IgD-negative memory B cell (primary cell): Measurements from ENCODE around the gene PIK3R2. TPM values are rescaled to one million over a fixed set of nuclear protein-coding genes. Genes with fewer than 3 reads are reported as not detected.

Experiments used
- H3K27ac Mint-ChIP-seq, 3 donors: one replicate each; pipeline ENCODE4 v1.8.0; 2020 to 2022; ENCODE audit warnings: mild to moderate bottlenecking in 3 of 3, mixed read lengths in 3 of 3, moderate library complexity in 1 of 3
- H3K27me3 Mint-ChIP-seq: one replicate; pipeline ENCODE4 v1.8.0; 2021; ENCODE audit warnings: mixed read lengths
- H3K36me3 Mint-ChIP-seq: one replicate; pipeline ENCODE4 v1.8.0; 2020; ENCODE audit warnings: mild to moderate bottlenecking, mixed read lengths
- H3K4me1 Mint-ChIP-seq, 3 donors: one replicate each; pipeline ENCODE4 v1.8.0; 2020 to 2022; ENCODE audit warnings: mixed read lengths in 3 of 3, mild to moderate bottlenecking in 1 of 3
- H3K4me3 Mint-ChIP-seq, 4 donors: one replicate each; pipeline ENCODE4 v1.8.0; 2020 to 2022; ENCODE audit warnings: mild to moderate bottlenecking in 4 of 4, mixed read lengths in 4 of 4, moderate library complexity in 3 of 4
- H3K9me3 Mint-ChIP-seq, 3 donors: one replicate each; pipeline ENCODE4 v1.8.0; 2020 to 2021; ENCODE audit warnings: mixed read lengths in 3 of 3, mild to moderate bottlenecking in 1 of 3
- polyA plus RNA-seq: library from polyadenylated mRNA; unstranded; fragments of 300-500 nt; fragmentation: Illumina TruSeq; gene quantifications from one replicate; pipeline ENCODE4 v1.2.3, GENCODE V29; 2021

Gene PIK3R2
- polyA plus RNA-seq, 1 donor from 2014 or later: 2.1 TPM

DNA sequence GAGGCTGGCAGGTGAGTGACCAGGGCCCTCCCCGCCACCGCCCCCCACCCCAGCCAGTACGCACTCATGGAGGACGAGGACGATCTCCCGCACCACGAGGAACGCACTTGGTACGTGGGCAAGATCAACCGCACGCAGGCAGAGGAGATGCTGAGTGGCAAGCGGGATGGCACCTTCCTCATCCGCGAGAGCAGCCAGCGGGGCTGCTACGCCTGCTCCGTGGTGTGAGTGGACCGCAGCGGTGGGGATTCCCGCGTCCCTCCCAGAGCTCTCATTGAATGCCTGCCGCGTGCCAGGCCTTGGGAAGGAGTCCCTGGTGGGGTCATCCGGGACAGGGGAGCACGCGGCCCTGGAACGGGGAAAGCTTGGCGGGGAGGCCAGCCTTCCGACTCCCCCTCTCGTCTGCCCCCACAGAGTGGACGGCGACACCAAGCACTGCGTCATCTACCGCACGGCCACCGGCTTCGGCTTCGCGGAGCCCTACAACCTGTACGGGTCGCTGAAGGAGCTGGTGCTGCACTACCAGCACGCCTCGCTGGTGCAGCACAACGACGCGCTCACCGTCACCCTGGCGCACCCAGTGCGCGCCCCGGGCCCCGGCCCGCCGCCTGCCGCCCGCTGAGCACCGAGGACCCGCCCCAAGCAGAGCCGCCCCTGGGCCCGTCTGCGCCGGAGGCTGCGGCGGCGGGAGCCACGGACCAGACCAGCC lies 15.9 kb downstream of the PIK3R2 start:
- peak overlapping the region; percentile 98 to 99 (median 99) for H3K27ac Mint-ChIP-seq
- peaks cover 35 to 47% (median 36%) of the 10 kb centered on the region in 3 donors for H3K4me1 Mint-ChIP-seq
- peaks cover 2% of the 10 kb centered on the region for H3K27me3 Mint-ChIP-seq
- H3K9me3 Mint-ChIP-seq: no peaks in the 10 kb centered on the region
- H3K36me3 Mint-ChIP-seq: peaks cover 6% of the 10 kb centered on the region
- peak overlapping the region; percentile 76 to 98 (median 98) for H3K4me3 Mint-ChIP-seq

DNA sequence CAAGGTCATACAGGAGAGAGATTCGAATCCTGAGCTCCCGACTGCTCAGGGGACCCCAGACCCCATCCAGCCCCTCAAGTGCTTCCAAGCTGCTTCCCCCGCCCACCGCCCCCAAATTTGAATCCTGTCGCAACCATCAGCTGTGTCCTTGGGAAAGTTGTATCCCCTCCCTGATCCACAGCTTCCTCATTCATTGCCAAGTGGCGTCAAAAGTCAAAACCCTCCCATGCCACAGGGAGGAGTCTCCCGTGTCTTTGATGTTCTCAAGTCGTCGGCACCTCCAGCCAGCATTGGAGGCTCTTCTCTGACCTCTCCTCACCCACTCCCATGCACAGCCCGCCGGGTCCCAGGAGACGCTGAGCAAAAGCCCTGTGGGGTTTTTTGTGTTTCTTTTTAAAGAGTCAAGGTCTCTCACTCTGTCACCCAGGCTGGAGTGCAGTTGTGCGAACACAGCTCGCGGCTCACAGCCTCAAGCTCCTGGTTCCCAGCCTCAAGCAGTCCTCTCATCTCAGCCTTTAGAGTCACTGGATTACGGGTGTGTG lies 17.8 kb downstream of the PIK3R2 start:
- peak overlapping the region; percentile 98 to 99 (median 99) for H3K27ac Mint-ChIP-seq
- peaks cover 2% of the 10 kb centered on the region for H3K27me3 Mint-ChIP-seq
- peaks cover 37 to 49% (median 38%) of the 10 kb centered on the region in 3 donors for H3K4me1 Mint-ChIP-seq
- H3K4me3 Mint-ChIP-seq: peak overlapping the region; percentile 76 to 98 (median 98)
- H3K36me3 Mint-ChIP-seq: peaks cover 10% of the 10 kb centered on the region
- H3K9me3 Mint-ChIP-seq: no peaks in the 10 kb centered on the region

DNA sequence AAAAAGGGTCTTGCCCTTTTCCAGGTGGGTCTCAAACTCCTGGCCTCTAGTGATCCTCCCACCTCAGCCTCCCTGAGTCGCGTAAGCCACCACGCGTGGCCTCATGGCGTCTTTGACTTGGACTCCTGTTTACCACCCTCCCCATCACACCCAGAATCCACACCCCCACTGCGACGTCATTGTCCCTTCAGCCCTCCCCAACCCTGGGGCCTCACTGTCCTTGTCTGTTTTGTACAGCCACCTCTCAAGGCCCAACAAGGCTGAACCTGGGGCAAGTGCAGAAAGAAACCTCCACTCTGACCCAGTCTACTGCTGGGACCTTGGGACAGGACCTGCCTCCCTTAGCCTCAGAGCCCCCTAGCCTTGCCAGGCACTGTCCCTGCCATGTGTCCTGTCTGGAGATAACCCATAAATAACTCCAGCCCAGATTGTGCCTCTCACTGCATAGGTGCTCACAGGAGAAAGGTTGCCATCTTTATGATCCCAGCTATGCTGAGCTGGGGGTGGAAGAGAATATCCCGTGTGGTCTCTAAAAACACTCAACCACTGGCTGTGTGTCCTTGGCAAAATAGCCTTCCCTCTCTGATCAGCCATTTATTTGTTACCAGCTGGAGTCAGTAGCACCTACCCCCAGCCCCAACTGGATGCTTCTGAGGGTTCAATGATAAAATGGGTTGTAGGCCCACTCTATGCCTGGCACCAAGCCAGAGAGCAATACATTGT lies 18.8 kb downstream of the PIK3R2 start:
- Mint-ChIP-seq H3K9me3 (no peaks in the 10 kb centered on the region), H3K27ac (peak overlapping the region; percentile 98 to 99 (median 99)), H3K36me3 (peaks cover 13% of the 10 kb centered on the region), H3K4me3 (peak overlapping the region; percentile 76 to 99 (median 98)), H3K27me3 (peaks cover 2% of the 10 kb centered on the region), H3K4me1 (peaks cover 34 to 52% (median 44%) of the 10 kb centered on the region in 3 donors)

DNA sequence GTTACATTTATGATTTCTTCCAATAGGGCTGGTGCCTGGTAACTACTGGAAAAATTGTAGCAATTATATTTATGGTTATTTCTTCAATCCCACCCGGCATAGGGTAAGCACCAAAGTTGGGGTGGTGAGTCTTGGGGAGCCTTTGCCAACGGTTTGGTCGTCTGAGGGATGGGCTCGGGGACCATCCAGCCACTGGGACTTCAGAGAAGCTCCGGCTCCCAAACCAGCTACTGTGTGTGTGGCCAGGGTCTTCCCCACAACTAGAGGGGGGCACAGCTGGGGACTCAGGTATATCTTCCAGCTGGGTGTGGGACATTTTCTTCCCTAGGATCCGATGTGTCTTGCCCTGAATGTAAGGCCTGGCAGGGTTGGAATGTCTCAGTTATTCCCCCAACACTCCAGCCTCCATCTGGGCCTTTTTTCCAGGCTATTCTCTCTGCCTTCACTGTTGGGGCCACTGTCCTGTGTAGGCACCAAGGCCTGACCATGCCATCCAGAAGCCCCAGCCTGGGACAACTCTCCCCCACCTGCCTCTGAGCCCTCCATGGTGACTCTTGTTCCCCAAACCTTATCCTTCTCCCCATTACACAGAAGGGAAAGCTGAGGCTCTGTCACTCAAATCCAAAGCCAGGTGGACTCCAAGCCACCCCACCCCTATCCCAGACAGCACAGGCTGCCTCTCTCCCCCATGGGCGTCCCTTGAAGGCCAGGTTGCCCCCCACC lies 19.5 kb downstream of the PIK3R2 start:
- Mint-ChIP-seq H3K4me1 (peaks cover 34 to 56% (median 48%) of the 10 kb centered on the region in 3 donors), H3K36me3 (peaks cover 18% of the 10 kb centered on the region), H3K27ac (peak overlapping the region; percentile 98 to 99 (median 99)), H3K9me3 (no peaks in the 10 kb centered on the region), H3K27me3 (peaks cover 2% of the 10 kb centered on the region), H3K4me3 (peak overlapping the region; percentile 95 to 99 (median 98))

DNA sequence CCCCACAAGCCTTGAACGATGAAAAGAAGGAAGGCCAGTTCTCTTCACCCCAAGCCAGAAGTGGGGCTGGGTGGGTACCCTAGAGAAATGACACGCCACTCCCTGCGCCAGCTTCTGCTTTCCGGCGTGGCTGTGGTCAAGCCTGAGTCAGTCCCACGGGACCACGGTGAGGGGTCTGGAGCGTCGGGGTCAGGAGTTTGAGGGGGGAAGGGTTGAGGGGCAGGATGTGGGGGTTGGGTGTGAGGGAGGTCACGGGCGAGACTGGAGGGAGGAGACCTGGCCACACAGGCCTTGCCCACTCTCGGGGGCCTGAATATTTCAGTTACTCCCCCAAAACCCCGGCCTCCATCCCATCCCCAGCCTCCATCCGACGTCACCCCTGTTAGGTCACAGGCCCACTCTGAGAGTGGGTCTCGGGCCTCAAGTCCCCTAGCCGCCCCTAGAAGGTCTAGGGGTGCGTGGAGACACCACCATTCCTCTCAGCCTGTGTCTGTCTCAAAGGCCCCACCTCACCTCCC lies 20.1 kb downstream of the PIK3R2 start:
- Mint-ChIP-seq H3K36me3 (peaks cover 17% of the 10 kb centered on the region), H3K4me1 (peaks cover 31 to 50% (median 48%) of the 10 kb centered on the region in 3 donors), H3K27me3 (peaks cover under 1% of the 10 kb centered on the region), H3K4me3 (peak overlapping the region; percentile 95 to 99 (median 98)), H3K27ac (peak overlapping the region; percentile 98 to 99 (median 99)), H3K9me3 (no peaks in the 10 kb centered on the region)

DNA sequence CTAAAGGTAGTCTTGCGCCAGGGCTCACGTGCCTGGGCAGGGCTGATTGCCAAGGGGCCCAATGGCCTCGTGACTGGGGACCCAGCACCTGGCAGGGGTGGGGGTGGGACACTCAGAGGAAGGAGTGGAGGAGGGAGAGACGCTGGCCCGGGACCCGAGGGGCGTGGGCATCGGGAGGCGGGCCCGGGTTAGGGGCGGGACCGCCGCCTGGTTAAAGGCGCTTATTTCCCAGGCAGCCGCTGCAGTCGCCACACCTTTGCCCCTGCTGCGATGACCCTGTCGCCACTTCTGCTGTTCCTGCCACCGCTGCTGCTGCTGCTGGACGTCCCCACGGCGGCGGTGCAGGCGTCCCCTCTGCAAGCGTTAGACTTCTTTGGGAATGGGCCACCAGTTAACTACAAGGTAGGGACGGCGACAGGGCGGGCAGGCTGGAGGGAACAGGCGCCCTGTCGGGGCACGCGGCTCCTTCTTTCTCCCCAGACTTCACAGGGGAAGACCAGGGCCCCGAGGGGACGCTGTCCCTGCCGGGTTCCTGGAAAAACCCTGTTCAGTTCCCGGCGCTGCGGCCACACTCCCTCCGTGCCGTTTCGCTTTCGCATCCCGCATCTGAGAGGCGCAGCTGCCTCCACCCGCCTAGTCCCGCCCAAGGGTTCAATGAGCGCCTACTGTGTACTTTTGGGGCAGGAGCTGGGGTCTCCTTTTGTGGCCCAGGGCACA lies 20.8 kb downstream of the PIK3R2 start, which contains the start of gene IFI30:
Gene IFI30, plus strand, starts transcription at position 242 of the 717 bp plus-strand sequence. Its CDS starts 29 bp downstream, at position 271.
- Mint-ChIP-seq H3K9me3 (no peaks in the 10 kb centered on the region), H3K27me3 (no peaks in the 10 kb centered on the region), H3K27ac (peak within 1 kb of the TSS; percentile 98 to 99 (median 99)), H3K36me3 (peaks cover 15% of the 10 kb centered on the region), H3K4me3 (peak within 1 kb of the TSS; percentile 95 to 99 (median 98)), H3K4me1 (peaks cover 29 to 48% (median 47%) of the 10 kb centered on the region in 3 donors)

DNA sequence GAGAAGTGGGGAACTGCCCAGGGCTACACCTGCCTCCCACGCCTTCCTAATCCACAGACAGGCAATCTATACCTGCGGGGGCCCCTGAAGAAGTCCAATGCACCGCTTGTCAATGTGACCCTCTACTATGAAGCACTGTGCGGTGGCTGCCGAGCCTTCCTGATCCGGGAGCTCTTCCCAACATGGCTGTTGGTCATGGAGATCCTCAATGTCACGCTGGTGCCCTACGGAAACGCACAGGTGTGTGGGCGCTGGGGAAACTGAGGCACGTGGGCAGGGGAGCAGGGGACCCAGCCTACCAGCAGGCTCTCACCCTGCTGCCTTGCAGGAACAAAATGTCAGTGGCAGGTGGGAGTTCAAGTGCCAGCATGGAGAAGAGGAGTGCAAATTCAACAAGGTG lies 22.0 kb downstream of the PIK3R2 start:
- Mint-ChIP-seq H3K9me3 (no peaks in the 10 kb centered on the region), H3K36me3 (peaks cover 21% of the 10 kb centered on the region), H3K27me3 (no peaks in the 10 kb centered on the region), H3K4me1 (peaks cover 27 to 51% (median 47%) of the 10 kb centered on the region in 3 donors), H3K4me3 (peak overlapping the region; percentile 95 to 99 (median 98)), H3K27ac (peak overlapping the region; percentile 98 to 99 (median 99))

DNA sequence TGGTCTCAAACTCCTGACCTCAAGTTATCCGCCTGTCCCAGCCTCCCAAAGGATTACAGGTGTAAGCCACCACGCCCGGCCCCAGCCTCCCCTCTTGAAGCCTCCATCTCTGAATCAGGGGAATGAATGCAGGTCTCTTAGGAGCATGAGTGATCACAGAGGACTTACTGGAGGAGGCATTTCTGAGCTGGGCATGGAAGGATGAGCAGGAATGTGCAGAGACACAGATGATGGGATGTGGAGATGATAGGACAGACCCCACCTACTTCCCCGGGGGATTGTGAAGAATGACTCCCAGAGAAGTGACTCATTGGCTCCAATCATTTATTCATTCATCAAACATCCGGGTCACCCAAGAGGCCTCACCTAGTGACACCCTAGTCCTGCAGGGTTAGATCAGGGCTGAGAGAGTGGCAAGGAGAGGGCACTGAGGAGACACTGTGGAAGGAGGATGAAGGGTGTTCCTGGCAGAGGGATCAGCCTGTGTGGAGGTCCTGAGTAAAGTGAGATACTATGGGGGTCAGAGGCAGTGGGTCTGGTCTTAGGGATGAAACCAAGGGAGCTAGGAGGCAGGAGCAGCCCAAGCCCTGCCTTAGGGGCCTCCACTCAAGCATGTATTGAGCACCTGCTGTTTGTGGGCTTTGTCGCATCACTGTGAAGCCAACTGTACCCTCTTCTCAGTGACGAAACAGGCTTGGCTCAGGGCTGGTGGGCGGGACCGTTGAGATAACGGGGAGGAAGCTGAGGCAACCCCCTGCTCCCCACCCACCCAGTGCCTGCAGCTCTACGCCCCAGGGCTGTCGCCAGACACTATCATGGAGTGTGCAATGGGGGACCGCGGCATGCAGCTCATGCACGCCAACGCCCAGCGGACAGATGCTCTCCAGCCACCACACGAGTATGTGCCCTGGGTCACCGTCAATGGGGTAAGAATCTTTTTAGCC lies 23.7 kb downstream of the PIK3R2 start:
- Mint-ChIP-seq H3K4me3 (peak overlapping the region; percentile 65 to 99 (median 84)), H3K27ac (peak overlapping the region in 1 of 3 donors; percentile 97), H3K36me3 (peaks cover 22% of the 10 kb centered on the region), H3K4me1 (peaks cover 23 to 39% (median 39%) of the 10 kb centered on the region in 3 donors), H3K27me3 (no peaks in the 10 kb centered on the region), H3K9me3 (no peaks in the 10 kb centered on the region)

DNA sequence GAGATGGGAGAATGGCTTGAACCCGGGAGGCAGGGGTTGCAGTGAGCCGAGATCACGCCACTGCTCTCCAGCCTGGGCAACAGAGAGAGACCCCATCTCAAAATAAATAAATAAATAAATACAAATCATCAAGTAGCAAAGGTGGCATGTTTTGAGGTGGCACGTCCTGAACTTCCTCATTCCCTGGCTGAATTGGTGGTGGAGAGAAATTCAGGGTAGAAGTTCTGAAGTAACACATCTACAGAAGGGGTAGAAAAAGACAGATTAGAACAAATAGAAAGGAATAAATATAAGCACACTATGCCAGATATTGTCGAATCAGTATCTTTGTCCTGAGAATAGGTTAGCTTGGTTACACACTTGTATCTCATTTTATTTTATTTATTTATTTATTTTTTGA lies 27.0 kb downstream of the PIK3R2 start:
- no peaks in the 10 kb centered on the region for H3K9me3 Mint-ChIP-seq
- H3K4me3 Mint-ChIP-seq: peak overlapping the region; percentile 15 to 94 (median 78)
- peak overlapping the region in 2 of 3 donors; percentile 87 to 97 for H3K27ac Mint-ChIP-seq
- peaks cover 12 to 28% (median 26%) of the 10 kb centered on the region in 3 donors for H3K4me1 Mint-ChIP-seq
- peaks cover 20% of the 10 kb centered on the region for H3K36me3 Mint-ChIP-seq
- no peaks in the 10 kb centered on the region for H3K27me3 Mint-ChIP-seq

DNA sequence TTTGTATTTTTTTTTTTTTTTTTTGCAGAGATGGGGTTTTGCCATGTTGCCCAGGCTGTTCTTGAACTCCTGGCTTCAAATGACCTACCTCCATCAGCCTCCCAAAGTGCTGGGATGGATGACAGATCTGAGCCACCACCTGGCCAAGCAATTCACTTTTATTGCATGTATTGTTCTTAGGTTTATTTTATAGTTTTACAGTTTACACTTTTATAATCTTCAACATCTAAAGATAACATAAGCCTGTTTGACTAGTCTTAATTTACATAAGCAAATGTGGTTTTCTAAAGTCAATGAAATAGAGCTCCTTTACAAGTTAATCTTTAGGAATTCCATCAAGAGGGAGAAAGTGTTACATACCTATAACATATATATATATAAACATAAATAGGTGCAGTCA lies 30.6 kb downstream of the PIK3R2 start:
- no peak overlapping the region for H3K27ac Mint-ChIP-seq
- peaks cover 12 to 17% (median 15%) of the 10 kb centered on the region in 3 donors for H3K4me1 Mint-ChIP-seq
- H3K27me3 Mint-ChIP-seq: no peaks in the 10 kb centered on the region
- H3K36me3 Mint-ChIP-seq: peaks cover 12% of the 10 kb centered on the region
- no peak overlapping the region for H3K4me3 Mint-ChIP-seq
- no peaks in the 10 kb centered on the region for H3K9me3 Mint-ChIP-seq

DNA sequence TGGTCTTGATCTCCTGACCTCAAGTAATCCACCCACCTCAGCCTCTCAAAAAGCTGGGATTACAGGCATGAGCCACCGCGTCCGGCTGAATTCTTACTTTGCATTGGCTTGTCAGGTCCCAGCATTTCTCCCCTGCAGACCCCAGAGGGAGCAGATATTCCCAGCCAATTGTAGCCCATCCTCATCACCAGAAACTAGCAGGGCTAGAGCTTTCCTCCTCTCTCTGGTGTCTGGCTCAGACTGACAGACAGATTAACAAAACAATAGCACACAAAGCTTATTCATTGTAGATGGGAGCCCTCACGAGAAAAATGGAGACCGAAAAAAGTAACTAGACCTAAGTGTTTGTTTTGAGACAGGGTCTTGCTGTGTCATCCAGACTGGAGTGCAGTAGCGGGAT lies 32.6 kb downstream of the PIK3R2 start:
- Mint-ChIP-seq H3K36me3 (peaks cover 6% of the 10 kb centered on the region), H3K27ac (peak overlapping the region in 1 of 3 donors; percentile 72), H3K4me3 (peak overlapping the region in 1 of 4 donors; percentile 32), H3K27me3 (no peaks in the 10 kb centered on the region), H3K4me1 (peaks cover 11 to 16% (median 11%) of the 10 kb centered on the region in 3 donors), H3K9me3 (no peaks in the 10 kb centered on the region)

DNA sequence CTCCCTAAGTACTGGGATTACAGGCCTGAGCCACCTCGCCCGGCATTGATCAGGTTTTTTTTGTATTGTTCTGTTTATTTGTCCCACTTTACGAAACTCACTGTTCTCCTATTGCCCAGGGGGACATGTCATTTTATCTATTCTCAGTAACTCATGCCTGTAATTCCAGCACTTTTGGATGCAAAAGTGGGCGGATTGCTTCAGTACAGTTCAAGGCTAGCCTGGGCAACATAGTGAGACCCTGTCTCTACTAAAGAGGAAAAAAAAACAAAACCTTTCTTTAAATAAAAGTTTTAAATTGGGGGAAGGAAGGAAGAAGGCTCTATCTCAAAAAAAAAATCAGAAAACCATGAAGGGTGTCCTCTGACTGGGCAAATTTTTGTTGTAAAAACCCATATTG lies 37.3 kb downstream of the PIK3R2 start:
- Mint-ChIP-seq H3K27ac (peak overlapping the region in 2 of 3 donors; percentile 43 to 50), H3K9me3 (no peaks in the 10 kb centered on the region), H3K27me3 (no peaks in the 10 kb centered on the region), H3K36me3 (peaks cover 2% of the 10 kb centered on the region), H3K4me1 (peaks cover 18 to 29% (median 28%) of the 10 kb centered on the region in 3 donors), H3K4me3 (peak overlapping the region in 1 of 4 donors; percentile 18)

DNA sequence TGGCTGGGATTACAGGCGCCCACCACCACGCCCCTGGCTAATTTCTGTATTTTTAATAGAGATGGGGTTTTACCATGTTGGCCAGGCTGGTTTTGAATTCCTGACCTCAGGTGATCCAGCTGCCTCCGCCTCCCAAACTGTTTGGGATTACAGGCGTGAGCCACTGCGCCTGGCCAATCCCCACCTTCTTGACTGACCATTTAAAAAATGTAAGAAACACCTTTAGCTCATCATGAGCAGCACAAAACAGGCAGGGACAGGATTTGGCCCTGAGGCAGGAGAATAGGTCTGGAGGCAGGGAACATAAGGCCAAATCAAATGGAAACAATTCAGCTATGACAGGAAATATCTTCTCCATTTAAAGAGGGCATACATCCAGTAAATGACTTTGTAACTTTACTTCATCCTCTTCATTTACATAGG lies 38.7 kb downstream of the PIK3R2 start:
- no peaks in the 10 kb centered on the region for H3K36me3 Mint-ChIP-seq
- no peaks in the 10 kb centered on the region for H3K27me3 Mint-ChIP-seq
- H3K27ac Mint-ChIP-seq: peak overlapping the region; percentile 83 to 99 (median 93)
- peak overlapping the region; percentile 85 to 94 (median 94) for H3K4me3 Mint-ChIP-seq
- no peaks in the 10 kb centered on the region for H3K9me3 Mint-ChIP-seq
- H3K4me1 Mint-ChIP-seq: peaks cover 14 to 31% (median 27%) of the 10 kb centered on the region in 3 donors
